Measurements from ENCODE around the gene GLO1.

- TF ChIP-seq POLR2A (IDR thresholded peaks at IDR 0.05) (no peak), CTCF (IDR thresholded peaks at IDR 0.05) (no peak)
These were observed 23.3 kb downstream of the GLO1 start for GRCh38 chr6:38679668-38680067.
